Heart left ventricle (tissue), 13 donors: ENCODE data around the gene IQSEC1.

Source experiments
- CTCF ChIP-seq, 12 donors: fragments of 200-600 bp; sonication (generic) in 4 of 12; IDR thresholded peaks; one replicate each; pipeline versions ENCODE4 v1.5.0 to v1.8.0; 2018 to 2022; ENCODE audit warnings: antibody characterized with exemption in 12 of 12, mild to moderate bottlenecking in 5 of 12
- POLR2A ChIP-seq, 2 donors: fragments of 450-650 bp; IDR thresholded peaks; one replicate each; pipeline ENCODE4 v1.6.1; 2017; ENCODE audit warnings: antibody characterized with exemption in 2 of 2, mild to moderate bottlenecking in 2 of 2, moderate library complexity in 2 of 2
- donor health status: ischemic (EF 13 %, LVEDD 7.1; RV severe dilation, severe dysfunction).
- donor health status: DM: no; HTN: yes; CAD: no.
- donor health status: DM: no; HTN: no; CAD: no.
- donor health status: ischemic (EF 25% LVEDD 6.9; RV normal size, moderate dysfunction).
- donor health status: ischemic (EF 25% LVEDD 5.7; RV mildly dilated, moderate dysfunction).
- donor health status: ischemic (EF 35%, LVEDD 5.7; RV mildly dilated, moderate dysfunction).
- donor health status: nonischemic (EF 11% LVEDD 7.7; RV severe dilation, severe dysfunction).
- donor health status: DM: yes; HTN: yes; CAD: no.
- donor health status: PGD.
- donor health status: ischemic (EF 29% LVEDD 5.4; RV normal size, mild dysfunction).
- donor health status: nonischemic (EF 23%, LVEDD 6.1; RV moderate dilation, normal function).

- TF ChIP-seq CTCF (IDR thresholded peaks at IDR 0.05), result no peak
- TF ChIP-seq POLR2A (IDR thresholded peaks at IDR 0.05), result no peak
These were observed 103.7 kb downstream of the IQSEC1 start for GRCh38 chr3:12969486-12969885.
